HG03439 (cell line): ENCODE measurements around the gene PLXNB1.
"Not testable (repeated sequence)": the region's sequence is repeated elsewhere in the genome, so short reads cannot be mapped to it uniquely, and the experiment has no call there.

Experiments used
- ATAC-seq: cut with Tn5 transposase; IDR thresholded peaks from one replicate; pipeline ENCODE4 v1.9.1; 2021; ENCODE audit warnings: mild to moderate bottlenecking, moderate library complexity; ENCODE audit not compliant: unreplicated experiment

Gene PLXNB1

GRCh38 chr3:48465531-48466378, 35.9 kb upstream of the PLXNB1 start:
- peak; percentile 67 for ATAC-seq

DNA sequence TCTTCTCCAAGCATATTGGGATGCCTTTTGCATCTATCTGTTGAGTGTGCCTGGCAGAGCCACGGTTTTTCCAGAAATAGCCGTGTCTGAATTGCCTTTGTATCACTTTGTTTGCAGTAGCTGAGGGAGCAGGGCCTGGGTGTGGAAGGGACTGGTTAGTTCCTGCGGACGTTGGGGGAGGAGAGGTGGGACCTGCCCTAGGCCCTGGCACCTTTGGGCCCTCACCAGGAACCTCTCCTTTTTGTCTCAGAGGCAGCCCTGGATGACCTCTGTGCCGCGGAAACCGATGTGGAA, 35.3 kb upstream of the PLXNB1 start:
- no peak for ATAC-seq

- no peak for ATAC-seq
Observed at GRCh38 chr3:48464713-48465221, 34.9 kb upstream of the PLXNB1 start.

DNA sequence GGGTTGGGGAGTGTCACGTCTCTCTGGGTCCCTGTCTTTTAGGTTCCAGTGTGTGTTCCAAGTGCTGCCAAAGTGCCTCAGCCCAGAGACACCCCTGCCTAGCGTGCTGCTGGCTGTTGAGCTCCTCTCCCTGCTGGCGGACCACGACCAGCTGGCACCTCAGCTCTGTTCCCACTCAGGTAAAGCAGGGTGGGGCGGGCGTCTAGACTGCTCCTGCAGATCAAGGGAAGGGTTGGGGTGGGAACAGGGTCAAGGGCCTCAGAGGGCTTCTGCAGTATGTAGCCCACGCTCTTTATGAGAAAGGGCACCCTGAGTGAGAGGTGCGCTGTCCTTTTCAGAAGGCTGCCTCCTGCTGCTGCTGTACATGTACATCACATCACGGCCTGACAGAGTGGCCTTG, 33.8 kb upstream of the PLXNB1 start:
- ATAC-seq: no peak

GRCh38 chr3:48461767-48462166, 31.9 kb upstream of the PLXNB1 start:
- not testable (repeated sequence) for ATAC-seq

DNA sequence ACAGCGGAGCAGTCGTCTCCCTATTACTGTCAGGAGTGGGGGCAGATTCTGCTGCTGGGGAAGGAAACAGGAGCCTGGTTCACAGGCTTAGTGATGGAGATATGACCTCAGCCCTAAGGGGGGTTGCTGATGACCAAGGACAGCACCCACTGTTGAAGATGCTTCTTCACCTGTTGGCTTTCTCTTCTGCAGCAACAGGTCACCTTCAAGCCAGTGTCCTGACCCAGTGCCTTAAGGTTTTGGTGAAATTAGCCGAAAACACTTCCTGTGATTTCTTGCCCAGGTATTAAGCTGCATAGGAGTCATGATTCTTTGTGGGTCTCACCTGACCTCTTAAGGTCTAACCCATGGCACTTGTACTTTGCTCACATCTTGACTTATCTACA, 30.6 kb upstream of the PLXNB1 start:
- ATAC-seq: no peak

- no peak for ATAC-seq
Observed at GRCh38 chr3:48459773-48460516, 30.1 kb upstream of the PLXNB1 start.

DNA sequence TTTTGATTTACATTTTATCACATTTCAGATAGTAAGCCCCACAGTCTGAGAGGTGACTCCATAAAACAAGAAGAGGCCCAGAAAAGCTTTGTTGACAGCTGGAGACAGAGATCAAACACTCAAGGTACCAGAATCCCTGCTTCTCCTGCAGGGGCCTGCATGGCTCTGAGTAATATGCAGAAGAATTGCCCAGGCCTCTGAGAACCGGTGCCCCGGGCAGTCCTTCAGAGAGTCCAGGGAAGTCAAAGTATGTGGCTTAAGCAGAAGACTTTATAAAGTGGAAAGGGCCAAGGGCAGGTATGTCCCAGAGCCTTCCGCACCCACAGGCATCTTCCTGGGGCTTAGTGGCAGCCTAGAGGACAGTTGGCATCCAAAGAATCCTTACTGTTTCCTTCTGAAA, 29.4 kb upstream of the PLXNB1 start:
- ATAC-seq: no peak

DNA sequence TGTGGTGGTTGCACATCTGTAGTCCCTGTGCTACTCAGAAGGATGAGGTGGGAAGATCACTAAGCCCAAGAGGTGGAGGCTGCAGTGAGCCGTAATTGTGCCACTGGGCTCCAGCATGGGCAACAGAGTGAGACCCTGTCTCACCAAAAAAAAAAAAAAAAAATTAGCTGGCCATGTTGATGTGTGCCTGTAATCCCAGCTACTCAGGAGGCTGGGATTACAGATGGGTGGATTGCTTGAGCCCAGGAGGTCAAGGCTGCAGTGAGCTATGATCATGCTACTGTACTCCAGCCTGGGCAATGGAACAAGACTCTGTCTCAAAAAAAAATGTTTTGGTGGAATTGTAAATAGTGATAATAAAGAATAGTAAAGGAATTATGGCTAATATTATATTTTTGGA, 26.6 kb upstream of the PLXNB1 start:
- no peak for ATAC-seq

DNA sequence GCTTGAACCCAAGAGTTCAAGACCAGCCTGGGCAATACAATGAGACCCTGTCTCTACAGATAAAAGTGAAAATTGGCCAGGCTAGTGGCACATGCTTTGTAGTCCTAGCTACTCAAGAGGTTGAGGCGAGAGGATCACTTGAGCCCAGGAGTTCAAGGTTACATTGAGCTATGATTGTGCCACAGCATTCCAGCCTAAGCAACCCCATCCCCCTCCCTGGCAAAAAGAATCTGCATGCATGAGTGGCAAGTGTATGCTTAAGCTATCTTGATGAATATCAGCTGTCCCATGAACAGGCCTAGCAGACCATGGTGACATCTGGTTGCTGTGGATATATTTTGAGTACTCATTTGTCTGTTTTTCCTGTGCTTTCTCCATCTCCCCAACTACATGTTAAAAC, 21.4 kb upstream of the PLXNB1 start:
- no peak for ATAC-seq

- peak; percentile 84 for ATAC-seq
Observed at GRCh38 chr3:48446425-48447193, 16.7 kb upstream of the PLXNB1 start, which contains the start of gene ATRIP. Gene ATRIP, plus strand, starts transcription at chr3:48446737. Its CDS starts 109 bp downstream, at chr3:48446846.

GRCh38 chr3:48446043-48446424, 16.1 kb upstream of the PLXNB1 start:
- no peak for ATAC-seq

- ATAC-seq: no peak
Observed at GRCh38 chr3:48445277-48445882, 15.5 kb upstream of the PLXNB1 start.

DNA sequence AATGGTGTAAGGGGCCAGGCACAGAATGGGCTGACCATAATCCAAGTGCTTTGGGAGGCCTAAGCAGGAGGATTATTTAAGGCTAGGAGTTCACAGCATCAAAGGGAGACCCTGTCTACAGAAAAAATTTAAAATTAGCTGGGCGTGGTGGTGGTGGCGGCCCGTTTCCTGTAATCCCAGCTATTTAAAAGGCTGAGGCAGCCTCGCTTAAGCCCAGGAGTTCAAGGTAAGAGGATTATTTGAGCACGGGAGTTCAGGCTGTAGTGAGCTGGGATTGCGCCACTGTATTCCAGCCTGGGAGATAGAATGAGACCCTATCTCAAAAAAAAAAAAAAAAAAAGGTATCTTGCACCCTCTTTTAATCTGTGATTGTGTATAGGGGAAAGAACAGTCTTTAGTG, 12.1 kb upstream of the PLXNB1 start:
- ATAC-seq: no peak

GRCh38 chr3:48440590-48440958, 10.7 kb upstream of the PLXNB1 start:
- no peak for ATAC-seq

DNA sequence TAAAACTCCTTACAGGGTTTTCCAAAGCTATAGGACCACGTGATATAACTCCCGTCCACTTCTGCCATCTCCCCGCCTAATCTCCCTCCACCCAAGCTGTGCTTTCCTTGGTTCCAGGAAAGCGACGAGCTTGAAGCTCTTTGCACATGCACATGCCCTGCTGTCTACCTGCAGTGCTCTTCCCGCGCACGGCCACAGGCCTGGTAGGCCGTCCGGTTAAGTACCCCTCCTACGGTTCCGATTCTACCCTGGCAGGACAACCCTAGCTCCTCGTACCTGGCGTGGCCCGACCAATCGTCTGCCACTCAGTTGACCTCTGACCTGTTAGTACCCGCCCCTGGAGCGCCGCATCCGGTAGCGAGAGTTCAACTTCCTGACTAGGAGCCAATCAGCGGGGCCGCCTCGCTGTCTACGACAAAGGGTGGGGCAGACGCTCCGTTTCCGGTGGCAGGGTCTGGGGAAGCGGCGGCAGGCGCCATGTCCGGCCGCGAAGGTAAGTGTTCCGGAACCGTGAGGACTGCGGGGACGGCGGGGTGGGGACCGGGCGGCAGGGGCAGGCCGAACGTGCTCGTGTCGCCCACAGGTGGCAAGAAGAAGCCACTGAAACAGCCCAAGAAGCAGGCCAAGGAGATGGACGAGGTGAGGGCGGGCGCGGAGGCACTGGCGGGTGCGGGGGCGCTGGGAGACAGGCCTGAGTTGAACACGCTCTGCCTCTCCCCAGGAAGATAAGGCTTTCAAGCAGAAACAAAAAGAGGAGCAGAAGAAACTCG, 10.1 kb upstream of the PLXNB1 start, which contains the start of the genes CCDC51 and TMA7:
Gene CCDC51 (minus strand): TSS at position 300 of the 770 bp plus-strand sequence. CDS start 4,991 bp downstream, outside the sequence.
Gene TMA7 (plus strand): TSS at position 438 of the 770 bp plus-strand sequence. CDS start 40 bp downstream, at position 478.
- ATAC-seq: peak; percentile 88

GRCh38 chr3:48437812-48438211, 7.9 kb upstream of the PLXNB1 start:
- no peak for ATAC-seq

DNA sequence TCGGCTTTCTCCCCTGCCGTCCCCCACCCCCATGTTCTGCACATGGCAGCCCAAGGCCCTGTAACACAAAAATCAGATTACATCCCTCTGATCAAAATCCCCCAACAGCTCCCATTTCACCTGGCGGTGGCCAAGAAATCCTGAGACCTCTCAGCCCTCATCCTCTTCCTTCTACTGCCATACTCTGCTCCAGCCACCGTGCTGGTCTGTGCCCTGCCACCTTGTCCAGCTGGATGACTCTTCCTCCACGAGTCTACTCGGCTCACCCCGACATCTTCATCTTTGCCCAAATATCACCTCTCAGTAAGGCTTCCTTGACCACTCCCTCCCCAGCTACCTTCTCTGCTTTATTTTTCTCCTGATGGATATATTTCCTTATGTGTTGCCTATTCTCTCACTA, 7.0 kb upstream of the PLXNB1 start:
- ATAC-seq: no peak

- no peak for ATAC-seq
Observed at GRCh38 chr3:48436477-48436787, 6.5 kb upstream of the PLXNB1 start.

- no peak for ATAC-seq
Observed at GRCh38 chr3:48435774-48436476, 6.0 kb upstream of the PLXNB1 start.
